Immature natural killer cell (primary cell): ENCODE measurements around the gene PURB. TPM values are rescaled to one million over a fixed set of nuclear protein-coding genes. Genes with fewer than 3 reads are reported as not detected.
"Not testable (repeated sequence)": the region's sequence is repeated elsewhere in the genome, so short reads cannot be mapped to it uniquely, and the experiment has no call there.

Experiments
- DNase-seq, 3 donors: peaks; one replicate each; pipeline ENCODE4 v3.0.0; 2022; ENCODE audit warnings: mixed read lengths in 1 of 3
- H3K27ac Mint-ChIP-seq, 6 donors: one replicate each; pipeline ENCODE4 v1.8.0; 2020; ENCODE audit warnings: mixed read lengths in 6 of 6, mild to moderate bottlenecking in 5 of 6, inconsistent platforms in 4 of 6, moderate library complexity in 3 of 6
- H3K27me3 Mint-ChIP-seq, 3 donors: one replicate each; pipeline ENCODE4 v1.8.0; 2020 to 2021; ENCODE audit warnings: low read depth in 3 of 3, mild to moderate bottlenecking in 3 of 3, mixed read lengths in 3 of 3, moderate library complexity in 3 of 3, inconsistent platforms in 1 of 3
- H3K36me3 Mint-ChIP-seq, 3 donors: one replicate each; pipeline ENCODE4 v1.8.0; 2020; ENCODE audit warnings: mixed read lengths in 3 of 3, inconsistent platforms in 2 of 3, mild to moderate bottlenecking in 2 of 3
- H3K4me1 Mint-ChIP-seq, 2 donors: one replicate each; pipeline ENCODE4 v1.8.0; 2020; ENCODE audit warnings: inconsistent platforms in 2 of 2, mild to moderate bottlenecking in 2 of 2, mixed read lengths in 2 of 2, moderate library complexity in 1 of 2
- H3K4me3 Mint-ChIP-seq, 5 donors: one replicate each; pipeline ENCODE4 v1.8.0; 2020; ENCODE audit warnings: mild to moderate bottlenecking in 5 of 5, mixed read lengths in 5 of 5, inconsistent platforms in 3 of 5, moderate library complexity in 3 of 5
- H3K9me3 Mint-ChIP-seq, 6 donors: one replicate each; pipeline ENCODE4 v1.8.0; 2020; ENCODE audit warnings: mild to moderate bottlenecking in 6 of 6, mixed read lengths in 6 of 6, inconsistent platforms in 4 of 6, moderate library complexity in 3 of 6
- polyA plus RNA-seq, 3 donors: library from polyadenylated mRNA; unstranded; fragments of 300-500 nt; fragmentation: Illumina TruSeq; gene quantifications; one replicate each; pipeline ENCODE4 v1.2.3, GENCODE V29; 2021

Gene PURB
- polyA plus RNA-seq, 3 donors from 2014 or later: 2.4 to 3.2 (median 3.2) TPM

GRCh38 chr7:44884621-44885393, 523 bp downstream of the PURB start:
- Mint-ChIP-seq H3K36me3 (peaks cover 4 to 9% (median 5%) of the 10 kb centered on the region in 3 donors), H3K27ac (peak overlapping the region; percentile 94 to 100 (median 98)), H3K4me3 (peak overlapping the region; percentile 88 to 97 (median 92)), H3K9me3 (peaks cover 0 to 5% (median 0%) of the 10 kb centered on the region in 6 donors), H3K27me3 (peaks cover 12 to 16% (median 13%) of the 10 kb centered on the region in 3 donors), H3K4me1 (peaks cover 56 to 62% of the 10 kb centered on the region in 2 donors)
- peak; percentile 65 to 74 (median 67) for DNase-seq

- DNase-seq: no peak
- Mint-ChIP-seq H3K36me3 (peaks cover 4 to 9% (median 5%) of the 10 kb centered on the region in 3 donors), H3K27me3 (peaks cover 12 to 16% (median 13%) of the 10 kb centered on the region in 3 donors), H3K4me1 (peaks cover 60 to 68% of the 10 kb centered on the region in 2 donors), H3K9me3 (peaks cover 0 to 5% (median 0%) of the 10 kb centered on the region in 6 donors), H3K4me3 (peak overlapping the region; percentile 88 to 96 (median 90)), H3K27ac (peak overlapping the region; percentile 94 to 100 (median 97))
Measured at GRCh38 chr7:44883961-44884620, 1.2 kb downstream of the PURB start.

- Mint-ChIP-seq H3K27me3 (peaks cover 12 to 16% (median 13%) of the 10 kb centered on the region in 3 donors), H3K4me3 (peak overlapping the region; percentile 10 to 96 (median 88)), H3K9me3 (peaks cover 0 to 5% (median 0%) of the 10 kb centered on the region in 6 donors), H3K36me3 (peaks cover 4 to 9% (median 5%) of the 10 kb centered on the region in 3 donors), H3K4me1 (peaks cover 64 to 78% of the 10 kb centered on the region in 2 donors), H3K27ac (peak overlapping the region; percentile 57 to 100 (median 85))
- no peak for DNase-seq
Measured at GRCh38 chr7:44882899-44883298, 2.4 kb downstream of the PURB start.

DNA sequence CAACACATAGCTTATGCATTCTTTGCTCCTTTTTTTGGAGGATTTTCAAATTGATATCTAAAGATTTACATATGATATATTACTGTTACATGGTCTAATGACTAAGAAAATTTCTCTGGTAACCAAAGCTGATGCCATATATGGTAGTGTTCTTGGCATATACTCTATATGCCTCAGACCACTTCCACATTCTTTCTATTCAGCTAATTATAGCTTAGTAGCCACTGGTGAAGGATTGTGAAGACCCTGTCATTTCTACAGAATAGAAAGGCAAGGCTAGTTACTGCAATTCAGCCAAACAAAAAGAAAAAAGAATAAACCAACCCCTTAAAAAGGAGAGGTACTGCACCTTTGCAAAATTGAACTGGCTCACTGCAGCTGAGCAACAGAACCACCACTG, 3.7 kb downstream of the PURB start:
- DNase-seq: no peak
- Mint-ChIP-seq H3K4me1 (peaks cover 63 to 83% of the 10 kb centered on the region in 2 donors), H3K9me3 (peaks cover 0 to 5% (median 0%) of the 10 kb centered on the region in 6 donors), H3K27ac (peak overlapping the region; percentile 24 to 99 (median 88)), H3K4me3 (peak overlapping the region; percentile 44 to 88 (median 70)), H3K27me3 (peaks cover 12 to 16% (median 13%) of the 10 kb centered on the region in 3 donors), H3K36me3 (peaks cover 4 to 9% (median 7%) of the 10 kb centered on the region in 3 donors)

DNA sequence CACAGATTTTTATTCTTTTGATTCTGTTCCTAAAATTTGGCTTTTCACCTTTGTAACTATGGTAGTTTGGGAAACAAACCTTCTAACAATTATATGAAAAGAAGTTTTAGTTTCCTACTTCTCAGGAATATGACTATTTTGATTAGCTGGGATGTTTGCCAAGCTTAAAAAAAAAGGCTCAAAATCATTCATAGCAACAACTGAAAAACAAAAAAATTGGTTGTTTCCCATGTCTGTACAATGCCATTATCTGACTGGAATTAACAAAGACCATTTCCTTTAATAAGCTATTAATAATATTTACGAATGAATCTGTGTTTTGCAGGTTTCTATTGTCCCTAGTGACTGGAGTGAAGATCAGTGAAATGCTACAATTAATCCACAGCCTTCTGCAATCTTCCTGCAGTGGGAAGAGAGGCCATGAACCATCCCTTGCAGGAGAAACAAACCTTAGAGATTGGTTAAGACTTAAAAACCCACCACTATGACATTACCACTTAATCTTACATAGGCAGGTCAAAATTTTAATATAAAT, 4.2 kb downstream of the PURB start:
- DNase-seq: no peak
- Mint-ChIP-seq H3K4me1 (peaks cover 60 to 83% of the 10 kb centered on the region in 2 donors), H3K36me3 (peaks cover 4 to 9% (median 7%) of the 10 kb centered on the region in 3 donors)

GRCh38 chr7:44880317-44881018, 4.9 kb downstream of the PURB start:
- Mint-ChIP-seq H3K9me3 (peaks cover 0 to 5% (median 0%) of the 10 kb centered on the region in 6 donors), H3K27me3 (peaks cover 6 to 11% (median 8%) of the 10 kb centered on the region in 3 donors), H3K36me3 (peaks cover 4 to 9% (median 7%) of the 10 kb centered on the region in 3 donors), H3K4me1 (peaks cover 54 to 81% of the 10 kb centered on the region in 2 donors), H3K4me3 (peak overlapping the region; percentile 70 to 88 (median 72)), H3K27ac (peak overlapping the region; percentile 84 to 99 (median 88))
- DNase-seq: peak; percentile 26 to 34 (median 29)

More for the DNA sequence above, 4.2 kb downstream of the PURB start:
- Mint-ChIP-seq H3K4me3 (peak overlapping the region; percentile 70 to 88 (median 72)), H3K27me3 (peaks cover 12 to 16% (median 13%) of the 10 kb centered on the region in 3 donors), H3K9me3 (peaks cover 0 to 5% (median 0%) of the 10 kb centered on the region in 6 donors), H3K27ac (peak overlapping the region; percentile 84 to 99 (median 88))

- H3K36me3 Mint-ChIP-seq: peaks cover 0 to 2% (median 0%) of the 10 kb centered on the region in 3 donors
- peaks cover 0 to 3% (median 0%) of the 10 kb centered on the region in 3 donors for H3K27me3 Mint-ChIP-seq
- DNase-seq: no peak
- peaks cover 25 to 48% of the 10 kb centered on the region in 2 donors for H3K4me1 Mint-ChIP-seq
- no peak overlapping the region for H3K4me3 Mint-ChIP-seq
- H3K9me3 Mint-ChIP-seq: no peaks in the 10 kb centered on the region
- H3K27ac Mint-ChIP-seq: peak overlapping the region in 2 of 6 donors; percentile 2 to 34
Measured at GRCh38 chr7:44876393-44876792, 8.9 kb downstream of the PURB start.

DNA sequence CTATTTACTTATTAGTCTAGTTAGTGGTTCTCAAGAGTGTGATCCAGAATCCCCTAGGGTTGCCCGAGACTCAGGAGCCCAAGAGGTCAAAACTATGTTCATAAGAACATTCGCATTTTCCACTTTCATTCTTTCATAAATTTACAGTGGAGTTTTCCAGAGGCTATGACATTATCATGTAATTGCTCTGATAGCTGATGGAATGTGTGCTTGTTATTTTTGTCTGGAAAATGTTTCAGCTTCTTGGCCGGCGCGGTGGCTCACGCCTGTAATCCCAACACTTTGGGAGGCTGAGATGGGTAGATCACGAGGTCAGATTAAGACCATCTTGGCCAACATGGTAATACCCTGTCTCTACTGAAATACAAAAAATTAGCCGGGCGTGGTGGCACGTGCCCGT, 10.1 kb downstream of the PURB start:
- H3K9me3 Mint-ChIP-seq: no peaks in the 10 kb centered on the region
- H3K4me3 Mint-ChIP-seq: no peak overlapping the region
- H3K36me3 Mint-ChIP-seq: peaks cover 0 to 2% (median 0%) of the 10 kb centered on the region in 3 donors
- no peak overlapping the region for H3K27ac Mint-ChIP-seq
- H3K4me1 Mint-ChIP-seq: peaks cover 14 to 37% of the 10 kb centered on the region in 2 donors
- H3K27me3 Mint-ChIP-seq: peaks cover 0 to 3% (median 0%) of the 10 kb centered on the region in 3 donors
- DNase-seq: no peak

GRCh38 chr7:44872787-44873186, 12.5 kb downstream of the PURB start:
- no peak overlapping the region for H3K27ac Mint-ChIP-seq

DNA sequence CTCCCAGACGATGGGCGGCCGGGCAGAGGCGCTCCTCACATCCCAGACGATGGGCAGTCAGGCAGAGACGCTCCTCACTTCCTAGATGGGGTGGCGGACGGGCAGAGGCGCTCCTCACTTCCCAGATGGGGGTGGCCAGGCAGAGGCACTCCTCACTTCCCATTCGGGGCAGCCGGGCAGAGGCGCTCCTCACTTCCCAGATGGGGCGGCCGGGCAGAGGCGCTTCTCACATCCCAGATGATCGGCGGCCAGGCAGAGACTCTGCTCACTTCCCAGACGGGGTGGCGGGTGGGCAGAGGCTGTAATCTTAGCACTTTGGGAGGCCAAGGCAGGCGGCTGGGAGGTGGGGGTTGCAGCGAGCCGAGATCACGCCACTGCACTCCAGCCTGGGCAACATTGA, 13.4 kb downstream of the PURB start:
- not testable (repeated sequence) for H3K9me3 Mint-ChIP-seq, H3K27ac Mint-ChIP-seq, H3K4me3 Mint-ChIP-seq, H3K27me3 Mint-ChIP-seq, DNase-seq, H3K36me3 Mint-ChIP-seq
- H3K4me1 Mint-ChIP-seq: peaks cover 0 to 12% of the 10 kb centered on the region in 2 donors

More at GRCh38 chr7:44872787-44873186, 12.5 kb downstream of the PURB start:
- H3K4me1 Mint-ChIP-seq: peaks cover 1 to 16% of the 10 kb centered on the region in 2 donors
- no peak for DNase-seq
- no peak overlapping the region for H3K4me3 Mint-ChIP-seq
- H3K9me3 Mint-ChIP-seq: no peaks in the 10 kb centered on the region
- H3K27me3 Mint-ChIP-seq: no peaks in the 10 kb centered on the region
- H3K36me3 Mint-ChIP-seq: peaks cover 0 to 2% (median 0%) of the 10 kb centered on the region in 3 donors

GRCh38 chr7:44870780-44871179, 14.6 kb downstream of the PURB start:
- not testable (repeated sequence) for H3K9me3 Mint-ChIP-seq, H3K27ac Mint-ChIP-seq, H3K4me1 Mint-ChIP-seq, H3K36me3 Mint-ChIP-seq, DNase-seq, H3K4me3 Mint-ChIP-seq, H3K27me3 Mint-ChIP-seq

GRCh38 chr7:44870336-44870735, 15.0 kb downstream of the PURB start:
- H3K4me1 Mint-ChIP-seq, H3K27me3 Mint-ChIP-seq, H3K4me3 Mint-ChIP-seq, H3K9me3 Mint-ChIP-seq, H3K36me3 Mint-ChIP-seq, H3K27ac Mint-ChIP-seq, DNase-seq: not testable (repeated sequence)
